Right atrium auricular region (tissue), 2 donors: ENCODE results near the gene CRB1. TPM values are rescaled to one million over a fixed set of nuclear protein-coding genes. Genes with fewer than 3 reads are reported as not detected.

Experiments used
- DNase-seq: peaks from one replicate; pipeline ENCODE4 v3.0.0-alpha.2; 2019; ENCODE audit warnings: low spot score
- H3K27ac ChIP-seq, 2 donors: fragments of 200-600 bp; sonication (generic); 1 replicate in 1 of 2; 2 replicates in 1 of 2; pipeline ENCODE4 v1.5.1; 2016 to 2019
- H3K27me3 ChIP-seq, 2 donors: fragments of 200-600 bp; sonication (generic); one replicate each; pipeline versions ENCODE4 v1.5.1 to v1.6.0; 2017 to 2019
- H3K36me3 ChIP-seq: fragments of 200-600 bp; sonication (generic); one replicate; pipeline ENCODE4 v1.5.1; 2016
- H3K4me1 ChIP-seq, 2 donors: fragments of 200-600 bp; sonication (generic); one replicate each; pipeline versions ENCODE4 v1.5.1 to v1.6.0; 2017 to 2019
- H3K4me3 ChIP-seq, 2 donors: fragments of 200-600 bp; sonication (generic); 1 replicate in 1 of 2; 2 replicates in 1 of 2; pipeline ENCODE4 v1.5.1; 2017 to 2019; ENCODE audit warnings: mild to moderate bottlenecking in 1 of 2, moderate library complexity in 1 of 2
- H3K9me3 ChIP-seq, 2 donors: fragments of 200-600 bp; sonication (generic); one replicate each; pipeline ENCODE4 v1.5.1; 2019
- CTCF ChIP-seq, 2 donors: fragments of 200-600 bp; sonication (generic); IDR thresholded peaks; one replicate each; pipeline ENCODE4 v1.5.1; 2019; ENCODE audit warnings: antibody characterized with exemption in 2 of 2
- total RNA-seq, 2 donors: library from RNA; depleted of rRNA; stranded (reverse); fragments of >200 nt; gene quantifications; one replicate each; pipeline ENCODE4 v1.1.0, GENCODE V29; 2016

Gene CRB1
- total RNA-seq, 2 donors from 2014 or later, result 0.11 to 0.75 TPM

GRCh38 chr1:197320991-197321531 is 53.0 kb downstream of the CRB1 start:
- Histone ChIP-seq H3K27ac (no peak overlapping the region), H3K4me3 (no peak overlapping the region), H3K9me3 (no peaks in the 10 kb centered on the region), H3K36me3 (no peaks in the 10 kb centered on the region), H3K27me3 (no peaks in the 10 kb centered on the region), H3K4me1 (peaks cover 0 to 7% of the 10 kb centered on the region in 2 donors)
- no peak for DNase-seq
- TF ChIP-seq CTCF (IDR thresholded peaks at IDR 0.05), result no peak

- Histone ChIP-seq H3K27ac (no peak overlapping the region), H3K4me3 (no peak overlapping the region), H3K9me3 (no peaks in the 10 kb centered on the region), H3K4me1 (peaks cover 0 to 7% of the 10 kb centered on the region in 2 donors), H3K36me3 (no peaks in the 10 kb centered on the region), H3K27me3 (no peaks in the 10 kb centered on the region)
- no peak for DNase-seq
- TF ChIP-seq CTCF (IDR thresholded peaks at IDR 0.05), result no peak
These were observed 53.8 kb downstream of the CRB1 start for GRCh38 chr1:197321811-197322210.

- Histone ChIP-seq H3K4me1 (no peaks in the 10 kb centered on the region), H3K27ac (no peak overlapping the region), H3K36me3 (no peaks in the 10 kb centered on the region), H3K4me3 (no peak overlapping the region), H3K9me3 (no peaks in the 10 kb centered on the region), H3K27me3 (no peaks in the 10 kb centered on the region)
- no peak for DNase-seq
- peak in 1 of 2 donors; percentile 73 for TF ChIP-seq CTCF (IDR thresholded peaks at IDR 0.05)
These were observed 59.8 kb downstream of the CRB1 start for GRCh38 chr1:197327776-197328364.

GRCh38 chr1:197330213-197330612 is 62.2 kb downstream of the CRB1 start:
- Histone ChIP-seq H3K9me3 (no peaks in the 10 kb centered on the region), H3K27ac (no peak overlapping the region), H3K36me3 (no peaks in the 10 kb centered on the region), H3K4me3 (no peak overlapping the region), H3K27me3 (no peaks in the 10 kb centered on the region), H3K4me1 (no peaks in the 10 kb centered on the region)
- TF ChIP-seq CTCF (IDR thresholded peaks at IDR 0.05), result no peak
- DNase-seq, result no peak

- no peak overlapping the region for H3K27ac ChIP-seq
- H3K27me3 ChIP-seq, result no peaks in the 10 kb centered on the region
- H3K9me3 ChIP-seq, result no peaks in the 10 kb centered on the region
- no peak for DNase-seq
- no peaks in the 10 kb centered on the region for H3K4me1 ChIP-seq
- TF ChIP-seq CTCF (IDR thresholded peaks at IDR 0.05), result no peak
- H3K36me3 ChIP-seq, result no peaks in the 10 kb centered on the region
- H3K4me3 ChIP-seq, result no peak overlapping the region
These were observed 63.5 kb downstream of the CRB1 start for GRCh38 chr1:197331565-197331964.

GRCh38 chr1:197333041-197333440 is 65.0 kb downstream of the CRB1 start:
- Histone ChIP-seq H3K4me1 (no peaks in the 10 kb centered on the region), H3K27ac (no peak overlapping the region), H3K36me3 (no peaks in the 10 kb centered on the region), H3K9me3 (no peaks in the 10 kb centered on the region), H3K27me3 (no peaks in the 10 kb centered on the region), H3K4me3 (no peak overlapping the region)
- no peak for TF ChIP-seq CTCF (IDR thresholded peaks at IDR 0.05)
- no peak for DNase-seq
